ENCODE data around the gene DOP1B. TPM values are rescaled to one million over a fixed set of nuclear protein-coding genes. Genes with fewer than 3 reads are reported as not detected.

The DOP1B gene
- total RNA-seq = 6.8 TPM

GRCh38 chr21:36156815-36157670 is at the start of gene DOP1B:
TSS of gene DOP1B (plus strand) at chr21:36156824. CDS start at chr21:36164734, 7,910 bp downstream.
- Histone ChIP-seq H3K9ac (ENCODE audit: low read depth in 1 of 3, low read length in 3 of 3) (peak within 1 kb of the TSS; percentile 82 to 93 (median 90)), H3K36me3 (ENCODE audit: control insufficient read depth in 3 of 3, insufficient read depth in 3 of 3, low read length in 3 of 3) (no peaks in the 10 kb centered on the region), H3K9me3 (ENCODE audit: control insufficient read depth in 3 of 3, low read length in 3 of 3) (peaks cover 0 to 5% (median 0%) of the 10 kb centered on the region in 3 donors), H3K4me1 (ENCODE audit: control insufficient read depth in 3 of 3, insufficient read depth in 3 of 3, low read length in 3 of 3) (peaks cover 8 to 20% (median 12%) of the 10 kb centered on the region in 3 donors), H3K27me3 (ENCODE audit: control insufficient read depth in 3 of 3, insufficient read depth in 3 of 3, low read length in 3 of 3) (no peaks in the 10 kb centered on the region), H3K4me3 (ENCODE audit: low read length in 3 of 3) (peak within 1 kb of the TSS; percentile 79 to 93 (median 87)), H3K27ac (ENCODE audit: low read depth, low read length) (peak within 1 kb of the TSS; percentile 76)

GRCh38 chr21:36109868-36110267 is 46.8 kb upstream of the DOP1B start:
- H3K27me3 ChIP-seq (ENCODE audit: control insufficient read depth in 3 of 3, insufficient read depth in 3 of 3, low read length in 3 of 3) = peaks cover 5 to 7% (median 6%) of the 10 kb centered on the region in 3 donors
- H3K9ac ChIP-seq (ENCODE audit: low read depth in 1 of 3, low read length in 3 of 3) = no peak overlapping the region
- H3K27ac ChIP-seq (ENCODE audit: low read depth, low read length) = no peak overlapping the region
- H3K4me1 ChIP-seq (ENCODE audit: control insufficient read depth in 3 of 3, insufficient read depth in 3 of 3, low read length in 3 of 3) = peaks cover 6 to 9% (median 8%) of the 10 kb centered on the region in 3 donors
- H3K36me3 ChIP-seq (ENCODE audit: control insufficient read depth in 3 of 3, insufficient read depth in 3 of 3, low read length in 3 of 3) = peaks cover 0 to 2% (median 0%) of the 10 kb centered on the region in 3 donors
- no peak overlapping the region for H3K4me3 ChIP-seq (ENCODE audit: low read length in 3 of 3)
- H3K9me3 ChIP-seq (ENCODE audit: control insufficient read depth in 3 of 3, low read length in 3 of 3) = no peaks in the 10 kb centered on the region

GRCh38 chr21:36111238-36111637 is 45.4 kb upstream of the DOP1B start:
- Histone ChIP-seq H3K27ac (ENCODE audit: low read depth, low read length) (no peak overlapping the region), H3K9ac (ENCODE audit: low read depth in 1 of 3, low read length in 3 of 3) (no peak overlapping the region), H3K36me3 (ENCODE audit: control insufficient read depth in 3 of 3, insufficient read depth in 3 of 3, low read length in 3 of 3) (peaks cover 0 to 2% (median 0%) of the 10 kb centered on the region in 3 donors), H3K4me3 (ENCODE audit: low read length in 3 of 3) (no peak overlapping the region), H3K9me3 (ENCODE audit: control insufficient read depth in 3 of 3, low read length in 3 of 3) (no peaks in the 10 kb centered on the region), H3K4me1 (ENCODE audit: control insufficient read depth in 3 of 3, insufficient read depth in 3 of 3, low read length in 3 of 3) (peaks cover 3 to 7% (median 5%) of the 10 kb centered on the region in 3 donors), H3K27me3 (ENCODE audit: control insufficient read depth in 3 of 3, insufficient read depth in 3 of 3, low read length in 3 of 3) (no peaks in the 10 kb centered on the region)

- Histone ChIP-seq H3K27ac (ENCODE audit: low read depth, low read length) (no peak overlapping the region), H3K4me3 (ENCODE audit: low read length in 3 of 3) (no peak overlapping the region), H3K36me3 (ENCODE audit: control insufficient read depth in 3 of 3, insufficient read depth in 3 of 3, low read length in 3 of 3) (peaks cover 0 to 2% (median 0%) of the 10 kb centered on the region in 3 donors), H3K9ac (ENCODE audit: low read depth in 1 of 3, low read length in 3 of 3) (peak overlapping the region in 1 of 3 donors; percentile 14), H3K27me3 (ENCODE audit: control insufficient read depth in 3 of 3, insufficient read depth in 3 of 3, low read length in 3 of 3) (no peaks in the 10 kb centered on the region), H3K4me1 (ENCODE audit: control insufficient read depth in 3 of 3, insufficient read depth in 3 of 3, low read length in 3 of 3) (peaks cover 3 to 7% (median 5%) of the 10 kb centered on the region in 3 donors), H3K9me3 (ENCODE audit: control insufficient read depth in 3 of 3, low read length in 3 of 3) (no peaks in the 10 kb centered on the region)
Measured at GRCh38 chr21:36113647-36114428, 42.8 kb upstream of the DOP1B start.

GRCh38 chr21:36115138-36115730 is 41.4 kb upstream of the DOP1B start:
- H3K9me3 ChIP-seq (ENCODE audit: control insufficient read depth in 3 of 3, low read length in 3 of 3) = no peaks in the 10 kb centered on the region
- H3K9ac ChIP-seq (ENCODE audit: low read depth in 1 of 3, low read length in 3 of 3) = no peak overlapping the region
- H3K27ac ChIP-seq (ENCODE audit: low read depth, low read length) = no peak overlapping the region
- H3K36me3 ChIP-seq (ENCODE audit: control insufficient read depth in 3 of 3, insufficient read depth in 3 of 3, low read length in 3 of 3) = peaks cover 0 to 2% (median 0%) of the 10 kb centered on the region in 3 donors
- no peak overlapping the region for H3K4me3 ChIP-seq (ENCODE audit: low read length in 3 of 3)
- H3K27me3 ChIP-seq (ENCODE audit: control insufficient read depth in 3 of 3, insufficient read depth in 3 of 3, low read length in 3 of 3) = no peaks in the 10 kb centered on the region
- peaks cover 3 to 8% (median 6%) of the 10 kb centered on the region in 3 donors for H3K4me1 ChIP-seq (ENCODE audit: control insufficient read depth in 3 of 3, insufficient read depth in 3 of 3, low read length in 3 of 3)

GRCh38 chr21:36117286-36117741 is 39.3 kb upstream of the DOP1B start:
- no peaks in the 10 kb centered on the region for H3K9me3 ChIP-seq (ENCODE audit: control insufficient read depth in 3 of 3, low read length in 3 of 3)
- H3K27me3 ChIP-seq (ENCODE audit: control insufficient read depth in 3 of 3, insufficient read depth in 3 of 3, low read length in 3 of 3) = no peaks in the 10 kb centered on the region
- no peak overlapping the region for H3K27ac ChIP-seq (ENCODE audit: low read depth, low read length)
- peaks cover 8 to 13% (median 9%) of the 10 kb centered on the region in 3 donors for H3K4me1 ChIP-seq (ENCODE audit: control insufficient read depth in 3 of 3, insufficient read depth in 3 of 3, low read length in 3 of 3)
- no peaks in the 10 kb centered on the region for H3K36me3 ChIP-seq (ENCODE audit: control insufficient read depth in 3 of 3, insufficient read depth in 3 of 3, low read length in 3 of 3)
- H3K9ac ChIP-seq (ENCODE audit: low read depth in 1 of 3, low read length in 3 of 3) = no peak overlapping the region
- H3K4me3 ChIP-seq (ENCODE audit: low read length in 3 of 3) = no peak overlapping the region

- Histone ChIP-seq H3K36me3 (ENCODE audit: control insufficient read depth in 3 of 3, insufficient read depth in 3 of 3, low read length in 3 of 3) (no peaks in the 10 kb centered on the region), H3K4me3 (ENCODE audit: low read length in 3 of 3) (no peak overlapping the region), H3K27ac (ENCODE audit: low read depth, low read length) (no peak overlapping the region), H3K9ac (ENCODE audit: low read depth in 1 of 3, low read length in 3 of 3) (peak overlapping the region in 1 of 3 donors; percentile 8), H3K27me3 (ENCODE audit: control insufficient read depth in 3 of 3, insufficient read depth in 3 of 3, low read length in 3 of 3) (no peaks in the 10 kb centered on the region), H3K4me1 (ENCODE audit: control insufficient read depth in 3 of 3, insufficient read depth in 3 of 3, low read length in 3 of 3) (peaks cover 5 to 7% (median 7%) of the 10 kb centered on the region in 3 donors), H3K9me3 (ENCODE audit: control insufficient read depth in 3 of 3, low read length in 3 of 3) (no peaks in the 10 kb centered on the region)
Measured at GRCh38 chr21:36120304-36120888, 36.2 kb upstream of the DOP1B start.

- Histone ChIP-seq H3K4me3 (ENCODE audit: low read length in 3 of 3) (no peak overlapping the region), H3K4me1 (ENCODE audit: control insufficient read depth in 3 of 3, insufficient read depth in 3 of 3, low read length in 3 of 3) (peaks cover 8 to 15% (median 8%) of the 10 kb centered on the region in 3 donors), H3K9ac (ENCODE audit: low read depth in 1 of 3, low read length in 3 of 3) (no peak overlapping the region), H3K27ac (ENCODE audit: low read depth, low read length) (no peak overlapping the region), H3K9me3 (ENCODE audit: control insufficient read depth in 3 of 3, low read length in 3 of 3) (no peaks in the 10 kb centered on the region), H3K27me3 (ENCODE audit: control insufficient read depth in 3 of 3, insufficient read depth in 3 of 3, low read length in 3 of 3) (no peaks in the 10 kb centered on the region), H3K36me3 (ENCODE audit: control insufficient read depth in 3 of 3, insufficient read depth in 3 of 3, low read length in 3 of 3) (no peaks in the 10 kb centered on the region)
Measured at GRCh38 chr21:36122977-36123376, 33.6 kb upstream of the DOP1B start.

- peaks cover 8 to 15% (median 8%) of the 10 kb centered on the region in 3 donors for H3K4me1 ChIP-seq (ENCODE audit: control insufficient read depth in 3 of 3, insufficient read depth in 3 of 3, low read length in 3 of 3)
- no peaks in the 10 kb centered on the region for H3K9me3 ChIP-seq (ENCODE audit: control insufficient read depth in 3 of 3, low read length in 3 of 3)
- no peak overlapping the region for H3K4me3 ChIP-seq (ENCODE audit: low read length in 3 of 3)
- H3K36me3 ChIP-seq (ENCODE audit: control insufficient read depth in 3 of 3, insufficient read depth in 3 of 3, low read length in 3 of 3) = no peaks in the 10 kb centered on the region
- peaks cover 0 to 4% (median 0%) of the 10 kb centered on the region in 3 donors for H3K27me3 ChIP-seq (ENCODE audit: control insufficient read depth in 3 of 3, insufficient read depth in 3 of 3, low read length in 3 of 3)
- no peak overlapping the region for H3K27ac ChIP-seq (ENCODE audit: low read depth, low read length)
- H3K9ac ChIP-seq (ENCODE audit: low read depth in 1 of 3, low read length in 3 of 3) = no peak overlapping the region
Measured at GRCh38 chr21:36124395-36124794, 32.2 kb upstream of the DOP1B start.
